HepG2 (cell line): ENCODE data around the gene NME7. TPM values are rescaled to one million over a fixed set of nuclear protein-coding genes. Genes with fewer than 3 reads are reported as not detected.

Experiments
- ATAC-seq: fragments of 200-7000 bp; cut with Tn5 transposase; 3 replicates; pipeline ENCODE4 v1.9.1; 2020; ENCODE audit warnings: mild to moderate bottlenecking, moderate library complexity
- BruUV-seq: library from RNA; stranded (reverse); fragments of 400-500 nt; replicated peaks from 2 replicates; lab custom pipeline; 2021; lab: Mats Ljungman, UMichigan
- CTCF ChIA-PET: fragments of 300-600 bp; formaldehyde crosslinking; extraction: SDS; loops from one replicate; lab custom pipeline; 2021; ENCODE audit warnings: low total read pairs, inconsistent platforms, low intra/inter-chr PET ratio; lab: Yijun Ruan, JAX
- POLR2A ChIA-PET: fragments of 350-600 bp; sonication (Branson Sonifier 250); formaldehyde crosslinking; loops from one replicate; lab custom pipeline; 2020; ENCODE audit warnings: antibody characterized with exemption, inconsistent platforms; lab: Yijun Ruan, JAX
- DNase-seq: peaks from one replicate; pipeline ENCODE4 v3.0.0-alpha.2; 2015; ENCODE audit warnings: low spot score
- FAIRE-seq: peaks from 3 replicates; lab custom pipeline; 2011; peaks lifted over from hg19 to GRCh38; lab: Jason Lieb, UNC
- H2AFZ ChIP-seq: one replicate; pipeline ENCODE4 v1.6.1; 2011; ENCODE audit warnings: low read length, inconsistent platforms
- H3K27ac ChIP-seq: fragments of 300-600 bp; 3 replicates; pipeline ENCODE4 v1.8.0; 2011; ENCODE audit warnings: mixed run types, mild to moderate bottlenecking, mixed read lengths, low read length, inconsistent platforms; ENCODE audit not compliant: insufficient read depth; ENCODE audit errors: extremely low read length
- H3K27me3 ChIP-seq, 2 experiments: fragments of 200-600 bp in 1 of 2; 2 replicates in 1 of 2; 3 replicates in 1 of 2; pipeline versions ENCODE4 v1.6.0 to v1.8.0; 2011; ENCODE audit warnings: low read length in 2 of 2, mild to moderate bottlenecking in 2 of 2, moderate library complexity in 2 of 2, inconsistent platforms in 1 of 2; ENCODE audit not compliant: insufficient read depth in 2 of 2, control insufficient read depth in 1 of 2
- H3K36me3 ChIP-seq, 2 experiments: fragments of 200-600 bp in 1 of 2; replicated peaks in 1 of 2; 2 replicates in 1 of 2; 3 replicates in 1 of 2; pipeline versions ENCODE4 v1.5.1 to v1.8.0; 2011; ENCODE audit warnings: low read length in 2 of 2, inconsistent platforms in 1 of 2; ENCODE audit not compliant: insufficient read depth in 2 of 2, control insufficient read depth in 1 of 2
- H3K4me1 ChIP-seq: 2 replicates; pipeline ENCODE4 v1.5.1; 2012; ENCODE audit warnings: low read length, inconsistent platforms; ENCODE audit not compliant: insufficient read depth
- H3K4me2 ChIP-seq: 2 replicates; pipeline ENCODE4 v1.6.0; 2011; ENCODE audit warnings: low read depth, low read length, inconsistent platforms
- H3K4me3 ChIP-seq, 3 experiments: fragments of 200-600 bp in 1 of 3; sonication (generic), shearing (Covaris generic) in 1 of 3; replicated peaks in 1 of 3; 2 replicates each; pipeline ENCODE4 v1.5.1; 2011 to 2016; ENCODE audit warnings: low read length in 3 of 3, inconsistent platforms in 2 of 3, low read depth in 2 of 3, mild to moderate bottlenecking in 2 of 3, control low read depth in 1 of 3, mixed read lengths in 1 of 3; ENCODE audit not compliant: insufficient read depth in 1 of 3
- H3K79me2 ChIP-seq: one replicate; pipeline ENCODE4 v1.6.1; 2011; ENCODE audit warnings: low read length, inconsistent platforms; ENCODE audit not compliant: insufficient read depth
- H3K9ac ChIP-seq: 2 replicates; pipeline ENCODE4 v1.6.0; 2011; ENCODE audit warnings: mild to moderate bottlenecking, low read depth, low read length, inconsistent platforms; ENCODE audit not compliant: insufficient read depth
- H3K9me3 ChIP-seq: 2 replicates; pipeline ENCODE4 v1.5.1; 2012; ENCODE audit warnings: mild to moderate bottlenecking, low read length
- H4K20me1 ChIP-seq: 2 replicates; pipeline ENCODE4 v1.6.0; 2011; ENCODE audit warnings: inconsistent platforms, mild to moderate bottlenecking, low read length, moderate library complexity; ENCODE audit not compliant: insufficient read depth
- ATF7 ChIP-seq, 2 experiments: fragments of 450-650 bp in 1 of 2; sonication (generic) in 1 of 2; formaldehyde crosslinking in 1 of 2; IDR thresholded peaks; 2 replicates each; pipeline versions ENCODE4 v1.4.0 to v1.6.1; 2016 to 2020; ENCODE audit warnings: antibody characterized with exemption in 1 of 2, mild to moderate bottlenecking in 1 of 2, missing genetic modification reagents in 1 of 2
- FIP1L1 ChIP-seq: fragments of 200-400 bp; formaldehyde crosslinking; IDR thresholded peaks from 2 replicates; pipeline ENCODE4 v1.6.1; 2018; ENCODE audit warnings: low read depth, mild to moderate bottlenecking, low read length, moderate library complexity, borderline replicate concordance; ENCODE audit not compliant: insufficient read depth
- WGBS: methylation state at CpG from one replicate; pipeline ENCODE4 v1.1.6; 2017; ENCODE audit warnings: low lambda C conversion rate; 5-methylcytosine and 5-hydroxymethylcytosine counted together
- in situ Hi-C: cut with HindIII; loops from 2 replicates; pipeline ENCODE4 v1.10.0; 2017; ENCODE audit warnings: low pct_unique_long_range_greater_than_20kb; ENCODE audit not compliant: extremely low pct_ligation_motif_present
- intact Hi-C: fragments of 100-400 bp; cut with micrococcal nuclease; formaldehyde crosslinking; loops from one replicate; pipeline ENCODE4 v1.10.0; 2022; ENCODE audit not compliant: unreplicated experiment
- polyA plus RNA-seq, 8 experiments: library from polyadenylated mRNA; depleted of rRNA in 3 of 8; stranded (reverse) in 7 of 8; unstranded in 1 of 8; fragments of >200 nt; fragmentation: Illumina TruSeq in 4 of 8; extraction: Trizol in 4 of 8; gene quantifications; 2 replicates each; pipeline versions ENCODE4 v1.2.1 to v1.2.3, GENCODE V29; 2011 to 2016; ENCODE audit warnings: low read depth in 4 of 8, missing spikeins in 1 of 8, mixed read lengths in 1 of 8; ENCODE audit not compliant: insufficient read depth in 1 of 8
- total RNA-seq, 5 experiments: library from RNA; depleted of rRNA; stranded (reverse); fragments of >200 nt; fragmentation: Illumina TruSeq; extraction: Trizol; gene quantifications; 2 replicates each; pipeline ENCODE4 v1.2.3, GENCODE V29; 2016; ENCODE audit warnings: low read depth in 1 of 5
- TF ChIP-seq, protein P1 (sequence below): sonication (generic); formaldehyde crosslinking; IDR thresholded peaks from 2 replicates; pipeline ENCODE4 v1.9.0; 2022; ENCODE audit warnings: low read depth, missing genetic modification reagents
- TF ChIP-seq, protein P2 (sequence below): sonication (generic); formaldehyde crosslinking; IDR thresholded peaks from 2 replicates; pipeline ENCODE4 v1.4.0; 2020; ENCODE audit warnings: missing genetic modification reagents
- TF ChIP-seq, protein P3 (sequence below): sonication (generic); formaldehyde crosslinking; IDR thresholded peaks from 2 replicates; pipeline ENCODE4 v1.4.0; 2020; ENCODE audit warnings: missing genetic modification reagents, mild to moderate bottlenecking, borderline replicate concordance

NME7 gene
- total and polyA plus RNA-seq, 2 of the 13 experiments (the other 11 are each of a cell fraction or from before 2014, with no cell fraction given), result 9.4 to 22.5 TPM

DNA sequence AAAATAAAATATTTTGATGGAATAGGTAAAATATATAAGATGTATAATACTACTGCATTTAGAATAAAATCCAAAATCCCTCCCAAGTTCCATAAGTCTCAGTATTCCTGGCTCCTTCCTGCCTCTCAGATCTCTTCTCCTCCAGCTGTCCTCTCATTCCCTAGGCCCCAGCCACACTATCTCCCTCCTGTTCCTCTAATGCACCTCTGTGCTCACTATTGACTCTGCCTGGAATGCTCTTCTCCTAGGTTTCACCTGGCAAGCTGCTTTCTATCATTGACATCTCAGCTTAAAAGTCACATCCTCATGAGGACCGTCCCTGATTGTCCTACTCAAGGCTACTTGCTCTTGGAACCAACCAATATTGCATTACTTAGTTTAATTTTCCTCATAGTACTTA lies 7.2 kb downstream of the NME7 start:
- ChIA-PET CTCF (no interaction called here), POLR2A (interaction anchor here (0.6 kb wide), 1 partner anchor 126 kb away, joined by 3 read pairs; no protein-coding TSS in a partner anchor)
- H3K27me3 ChIP-seq, result no peaks in the 10 kb centered on the region
- H3K36me3 ChIP-seq, result no peaks in the 10 kb centered on the region
- 93% methylated on average over 1 of the region's 1 CpG for WGBS
- no peak for FAIRE-seq
- H3K4me3 ChIP-seq, result no peak overlapping the region
- in situ Hi-C loops, result no loop called here
- H3K4me2 ChIP-seq, result no peak overlapping the region
- intact Hi-C loops, result no loop called here
- TF ChIP-seq ATF7 (IDR thresholded peaks at IDR 0.05) (peak; percentile 50; the same call in 1 of the 2 replicates), ATF7 (CRISPR knock-in tag; IDR thresholded peaks at IDR 0.05) (no peak), FIP1L1 (no peak)
- TF ChIP-seq, protein P1, sequence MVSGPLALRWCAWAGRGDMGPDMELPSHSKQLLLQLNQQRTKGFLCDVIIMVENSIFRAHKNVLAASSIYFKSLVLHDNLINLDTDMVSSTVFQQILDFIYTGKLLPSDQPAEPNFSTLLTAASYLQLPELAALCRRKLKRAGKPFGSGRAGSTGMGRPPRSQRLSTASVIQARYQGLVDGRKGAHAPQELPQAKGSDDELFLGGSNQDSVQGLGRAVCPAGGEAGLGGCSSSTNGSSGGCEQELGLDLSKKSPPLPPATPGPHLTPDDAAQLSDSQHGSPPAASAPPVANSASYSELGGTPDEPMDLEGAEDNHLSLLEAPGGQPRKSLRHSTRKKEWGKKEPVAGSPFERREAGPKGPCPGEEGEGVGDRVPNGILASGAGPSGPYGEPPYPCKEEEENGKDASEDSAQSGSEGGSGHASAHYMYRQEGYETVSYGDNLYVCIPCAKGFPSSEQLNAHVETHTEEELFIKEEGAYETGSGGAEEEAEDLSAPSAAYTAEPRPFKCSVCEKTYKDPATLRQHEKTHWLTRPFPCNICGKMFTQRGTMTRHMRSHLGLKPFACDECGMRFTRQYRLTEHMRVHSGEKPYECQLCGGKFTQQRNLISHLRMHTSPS (CRISPR knock-in tag), result no peak
- TF ChIP-seq, protein P2, sequence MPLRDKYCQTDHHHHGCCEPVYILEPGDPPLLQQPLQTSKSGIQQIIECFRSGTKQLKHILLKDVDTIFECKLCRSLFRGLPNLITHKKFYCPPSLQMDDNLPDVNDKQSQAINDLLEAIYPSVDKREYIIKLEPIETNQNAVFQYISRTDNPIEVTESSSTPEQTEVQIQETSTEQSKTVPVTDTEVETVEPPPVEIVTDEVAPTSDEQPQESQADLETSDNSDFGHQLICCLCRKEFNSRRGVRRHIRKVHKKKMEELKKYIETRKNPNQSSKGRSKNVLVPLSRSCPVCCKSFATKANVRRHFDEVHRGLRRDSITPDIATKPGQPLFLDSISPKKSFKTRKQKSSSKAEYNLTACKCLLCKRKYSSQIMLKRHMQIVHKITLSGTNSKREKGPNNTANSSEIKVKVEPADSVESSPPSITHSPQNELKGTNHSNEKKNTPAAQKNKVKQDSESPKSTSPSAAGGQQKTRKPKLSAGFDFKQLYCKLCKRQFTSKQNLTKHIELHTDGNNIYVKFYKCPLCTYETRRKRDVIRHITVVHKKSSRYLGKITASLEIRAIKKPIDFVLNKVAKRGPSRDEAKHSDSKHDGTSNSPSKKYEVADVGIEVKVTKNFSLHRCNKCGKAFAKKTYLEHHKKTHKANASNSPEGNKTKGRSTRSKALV (CRISPR knock-in tag), result no peak
- TF ChIP-seq, protein P3, sequence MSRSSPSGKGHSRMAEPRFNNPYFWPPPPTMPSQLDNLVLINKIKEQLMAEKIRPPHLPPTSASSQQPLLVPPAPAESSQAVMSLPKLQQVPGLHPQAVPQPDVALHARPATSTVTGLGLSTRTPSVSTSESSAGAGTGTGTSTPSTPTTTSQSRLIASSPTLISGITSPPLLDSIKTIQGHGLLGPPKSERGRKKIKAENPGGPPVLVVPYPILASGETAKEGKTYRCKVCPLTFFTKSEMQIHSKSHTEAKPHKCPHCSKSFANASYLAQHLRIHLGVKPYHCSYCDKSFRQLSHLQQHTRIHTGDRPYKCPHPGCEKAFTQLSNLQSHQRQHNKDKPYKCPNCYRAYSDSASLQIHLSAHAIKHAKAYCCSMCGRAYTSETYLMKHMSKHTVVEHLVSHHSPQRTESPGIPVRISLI (CRISPR knock-in tag), result no peak
- DNase-seq, result no peak
- H4K20me1 ChIP-seq, result no peaks in the 10 kb centered on the region
- no peaks in the 10 kb centered on the region for H3K4me1 ChIP-seq
- no peak overlapping the region for H3K9ac ChIP-seq
- no TSS peak for BruUV-seq
- H2AFZ ChIP-seq, result no peak overlapping the region
- no peak for ATAC-seq
- H3K9me3 ChIP-seq, result 0 out of 2 replicates have a peak, but pooled peaks cover 4% of the 10 kb centered on the region
- H3K79me2 ChIP-seq, result peaks cover 2% of the 10 kb centered on the region
- H3K27ac ChIP-seq, result no peak overlapping the region
